Raji (cell line): ENCODE data around the gene CDH4.

Experiments used
- POLR2A ChIP-seq: IDR thresholded peaks from 2 replicates; pipeline ENCODE4 v1.6.1; 2011; ENCODE audit warnings: low read depth, low read length, control low read depth; ENCODE audit not compliant: insufficient read depth

The CDH4 gene

GRCh38 chr20:61731363-61732181 lies 479.5 kb downstream of the CDH4 start:
- no peak for TF ChIP-seq POLR2A

- TF ChIP-seq POLR2A = no peak
Measured at GRCh38 chr20:61732511-61733210, 480.6 kb downstream of the CDH4 start.

GRCh38 chr20:61733216-61733615 lies 481.2 kb downstream of the CDH4 start:
- TF ChIP-seq POLR2A = no peak

GRCh38 chr20:61733891-61734732 lies 482.1 kb downstream of the CDH4 start:
- no peak for TF ChIP-seq POLR2A

GRCh38 chr20:61734733-61735502 lies 482.9 kb downstream of the CDH4 start:
- no peak for TF ChIP-seq POLR2A

- no peak for TF ChIP-seq POLR2A
Measured at GRCh38 chr20:61735503-61735785, 483.4 kb downstream of the CDH4 start.

GRCh38 chr20:61736001-61736635 lies 484.1 kb downstream of the CDH4 start:
- TF ChIP-seq POLR2A = no peak

- no peak for TF ChIP-seq POLR2A
Measured at GRCh38 chr20:61736751-61737310, 484.8 kb downstream of the CDH4 start.

GRCh38 chr20:61737346-61737745 lies 485.3 kb downstream of the CDH4 start:
- no peak for TF ChIP-seq POLR2A

- no peak for TF ChIP-seq POLR2A
Measured at GRCh38 chr20:61737812-61738443, 485.9 kb downstream of the CDH4 start.

- TF ChIP-seq POLR2A = no peak
Measured at GRCh38 chr20:61738601-61739069, 486.6 kb downstream of the CDH4 start.

GRCh38 chr20:61739086-61739831 lies 487.2 kb downstream of the CDH4 start:
- TF ChIP-seq POLR2A = no peak

GRCh38 chr20:61739832-61740118 lies 487.7 kb downstream of the CDH4 start:
- TF ChIP-seq POLR2A = no peak
